SH-SY5Y (cell line): ENCODE measurements around the gene GOLM1.

Experiments
- GATA2 ChIP-seq: IDR thresholded peaks from 2 replicates; pipeline ENCODE4 v1.6.1; 2011; ENCODE audit warnings: mild to moderate bottlenecking, low read depth, low read length
- GATA3 ChIP-seq: IDR thresholded peaks from 2 replicates; pipeline ENCODE4 v1.6.1; 2011; ENCODE audit warnings: low read depth, mild to moderate bottlenecking, low read length, moderate library complexity

DNA sequence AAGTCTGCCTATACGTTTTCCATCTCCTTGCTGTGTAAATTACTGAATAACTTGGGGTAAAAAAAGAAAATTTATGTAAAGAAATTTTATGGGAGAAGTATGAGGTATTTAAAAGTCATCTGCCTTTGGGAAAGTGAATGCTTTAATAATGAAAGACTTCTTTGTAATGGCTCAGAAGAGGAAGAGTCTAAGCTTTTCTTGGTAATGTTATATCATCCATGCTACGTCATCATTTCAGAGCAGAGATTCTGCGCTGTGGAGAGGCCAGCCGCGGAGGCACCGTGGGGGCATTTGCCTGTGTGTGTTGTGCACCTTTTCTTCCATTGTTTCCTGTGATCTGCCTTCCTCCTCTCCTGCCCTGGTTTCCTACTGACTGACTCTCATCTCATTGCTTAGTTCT is 78.2 kb downstream of the GOLM1 start:
- TF ChIP-seq GATA2 (no peak), GATA3 (no peak)
